ENCODE measurements around the gene C15orf61.

C15orf61 gene

GRCh38 chr15:67521029-67521782 is at the start of gene C15orf61:
TSS of gene C15orf61 (plus strand) at chr15:67521131. CDS start at chr15:67521249, 118 bp downstream.
- DNase-seq (ENCODE audit: low read depth), result peak; percentile 79

- peak; percentile 80 for DNase-seq (ENCODE audit: low read depth)
These were observed 48.0 kb upstream of the C15orf61 start for GRCh38 chr15:67472957-67473356.

- no peak for DNase-seq (ENCODE audit: low read depth)
These were observed 46.4 kb upstream of the C15orf61 start for GRCh38 chr15:67474405-67475110.

DNA sequence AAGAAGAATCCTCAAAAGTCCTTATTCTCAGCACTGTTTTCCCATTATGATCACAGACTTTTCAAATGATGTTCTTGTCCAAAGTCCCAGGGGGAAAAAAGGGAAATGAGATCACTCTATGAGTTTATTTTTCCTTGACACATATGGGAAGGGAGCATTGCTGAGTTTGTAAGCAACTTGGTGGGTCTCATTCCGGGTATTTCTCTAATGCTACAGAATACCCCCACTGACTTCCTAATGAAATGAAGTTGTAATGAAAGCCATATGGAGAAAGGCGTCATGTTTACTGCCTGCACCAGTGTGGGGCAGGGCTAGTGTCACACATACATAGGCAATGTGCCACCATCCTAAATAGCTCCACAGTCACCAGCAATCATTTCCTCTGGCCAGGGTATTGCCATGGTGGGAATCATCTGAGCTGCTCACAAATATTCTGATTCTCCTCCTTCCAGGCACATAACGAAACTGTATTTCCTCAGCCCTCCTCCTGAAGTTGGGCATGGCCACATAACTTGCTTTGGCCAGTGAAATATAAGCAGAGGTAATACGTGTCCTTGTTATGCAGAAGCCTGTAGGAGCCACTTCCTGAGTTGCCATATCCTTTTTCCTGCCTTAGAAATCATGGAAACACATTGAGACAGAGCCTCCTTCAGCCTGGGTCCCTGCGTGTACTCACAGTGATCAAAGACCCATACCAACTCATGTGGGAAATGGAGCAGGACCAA is 41.0 kb upstream of the C15orf61 start:
- DNase-seq (ENCODE audit: low read depth), result peak; percentile 77

GRCh38 chr15:67480741-67481140 is 40.2 kb upstream of the C15orf61 start:
- DNase-seq (ENCODE audit: low read depth), result peak; percentile 62

- DNase-seq (ENCODE audit: low read depth), result no peak
These were observed 39.3 kb upstream of the C15orf61 start for GRCh38 chr15:67481680-67482079.

DNA sequence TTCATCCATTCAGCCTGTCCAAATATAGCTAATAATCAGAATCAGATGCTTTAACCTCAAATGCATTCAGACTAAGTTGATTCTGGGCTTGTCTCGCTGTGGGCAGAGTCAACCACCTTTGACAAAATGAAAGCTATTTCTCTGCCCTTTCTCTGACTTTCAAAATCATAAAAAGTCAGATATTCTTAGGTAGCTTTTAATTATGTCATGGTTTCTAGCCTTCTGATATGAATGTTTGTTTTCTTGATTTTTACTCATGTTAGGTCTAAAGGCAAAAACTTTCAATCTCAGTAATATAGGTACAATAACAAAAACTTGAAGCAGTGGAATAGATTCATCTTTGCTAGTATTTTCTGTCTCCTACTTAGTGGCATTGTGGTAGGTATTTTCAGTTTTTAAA is 25.3 kb upstream of the C15orf61 start:
- no peak for DNase-seq (ENCODE audit: low read depth)

- peak; percentile 53 for DNase-seq (ENCODE audit: low read depth)
These were observed 19.6 kb upstream of the C15orf61 start for GRCh38 chr15:67501177-67501835.

DNA sequence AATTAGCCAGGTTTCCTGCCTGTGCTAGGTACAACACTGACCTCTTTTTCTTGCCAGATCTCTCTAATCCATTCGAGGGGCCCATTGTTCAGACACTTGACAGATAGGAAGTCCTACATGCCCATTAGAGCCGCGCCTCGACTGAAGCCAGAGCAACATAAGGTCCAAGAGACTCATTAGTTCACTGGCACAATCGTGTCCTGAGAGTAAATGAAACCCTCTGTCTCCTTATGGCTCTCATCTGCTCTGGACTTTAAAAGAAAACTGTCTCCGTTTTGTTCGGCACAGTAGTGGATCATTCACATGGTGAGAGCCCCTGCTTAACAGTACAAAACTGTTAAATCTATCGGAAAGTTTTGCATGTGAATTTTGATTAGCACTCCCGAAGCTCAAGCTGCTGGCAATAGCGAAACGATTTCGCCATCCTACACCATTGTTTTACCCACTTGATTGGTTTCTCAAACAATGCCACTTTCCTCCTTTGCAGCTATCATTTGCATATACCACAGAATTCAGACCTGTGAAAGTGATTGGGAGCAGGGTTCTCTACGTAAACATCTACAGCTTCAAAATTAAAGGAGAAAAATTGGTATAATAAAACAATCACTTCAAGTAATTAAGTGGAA is 19.0 kb upstream of the C15orf61 start:
- no peak for DNase-seq (ENCODE audit: low read depth)

DNA sequence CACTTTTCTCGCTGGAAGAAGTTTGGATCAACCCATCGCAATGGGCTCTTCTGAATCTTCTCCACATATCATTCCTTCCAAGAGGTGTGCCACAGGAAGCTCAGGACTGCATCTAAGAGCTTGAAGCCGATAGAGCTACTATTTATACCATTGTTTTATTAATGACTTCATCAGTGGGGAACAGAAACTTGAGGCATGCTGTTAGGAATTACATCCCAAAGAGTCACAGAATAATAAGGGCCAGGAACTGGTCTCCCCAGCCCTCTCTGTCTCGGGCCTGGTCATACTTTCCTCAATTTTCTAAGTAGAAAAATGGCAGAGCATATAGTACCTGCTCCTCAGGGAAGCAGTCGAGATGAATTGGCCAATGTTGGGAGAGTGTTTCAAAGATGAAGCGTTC is 16.9 kb upstream of the C15orf61 start:
- DNase-seq (ENCODE audit: low read depth), result peak; percentile 72

DNA sequence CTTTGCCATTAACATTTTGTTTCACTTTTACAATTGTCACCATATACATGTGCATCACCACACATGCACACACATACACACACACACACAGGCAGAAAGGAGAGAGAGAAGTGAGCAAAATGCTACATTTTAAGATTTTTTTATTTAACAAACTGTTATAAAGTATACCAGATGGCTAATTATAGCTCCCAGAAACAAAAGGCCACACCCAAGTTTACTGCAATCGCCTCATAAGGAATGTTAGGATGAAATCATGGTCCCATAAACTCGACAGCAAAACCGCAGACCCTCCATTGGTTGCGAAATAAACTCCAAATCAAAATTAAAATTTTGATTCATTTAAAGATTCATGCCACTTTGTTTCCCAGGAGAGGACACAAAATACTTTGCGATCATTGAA is 16.1 kb upstream of the C15orf61 start:
- peak; percentile 80 for DNase-seq (ENCODE audit: low read depth)

GRCh38 chr15:67505675-67506572 is 15.0 kb upstream of the C15orf61 start:
- no peak for DNase-seq (ENCODE audit: low read depth)

- peak; percentile 46 for DNase-seq (ENCODE audit: low read depth)
These were observed 13.9 kb upstream of the C15orf61 start for GRCh38 chr15:67506775-67507747.

DNA sequence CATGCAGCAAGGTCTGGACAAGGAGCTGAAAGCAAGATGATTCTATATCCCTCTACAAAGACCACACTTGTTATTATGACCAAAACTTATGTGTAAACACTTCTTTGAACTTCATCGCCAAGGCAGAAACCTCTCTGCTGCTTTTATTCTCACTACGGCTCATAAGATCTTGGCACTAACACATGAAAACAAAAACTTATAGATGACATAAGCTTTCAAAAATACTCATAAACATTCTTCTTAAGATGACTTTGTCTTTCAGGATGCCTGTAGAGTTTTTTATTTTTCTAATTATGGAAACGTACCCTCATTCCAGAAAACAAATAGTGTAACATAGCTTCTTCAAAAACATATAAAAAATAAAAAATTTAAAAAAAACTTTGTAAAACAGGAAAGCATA is 12.5 kb upstream of the C15orf61 start:
- DNase-seq (ENCODE audit: low read depth), result peak; percentile 67

DNA sequence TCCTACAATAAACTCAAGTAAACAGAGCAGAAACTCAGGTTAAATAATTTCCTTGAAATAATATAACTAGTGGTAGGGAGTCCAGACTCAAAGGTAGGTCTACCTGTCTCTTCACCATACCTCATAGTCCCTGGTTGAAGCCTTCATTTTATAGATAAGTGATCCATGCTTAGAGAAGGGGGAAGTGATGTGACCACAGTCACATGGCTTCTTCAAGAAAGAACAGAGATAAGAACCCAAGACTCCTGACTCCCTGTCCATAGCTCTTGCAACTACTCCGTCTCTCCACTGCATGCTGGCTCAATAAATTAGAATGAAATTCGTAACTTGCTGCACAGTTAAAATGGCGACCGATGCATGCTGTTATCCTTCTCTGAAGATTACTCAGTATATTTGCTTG is 11.0 kb upstream of the C15orf61 start:
- DNase-seq (ENCODE audit: low read depth), result no peak

GRCh38 chr15:67510597-67511190 is 10.2 kb upstream of the C15orf61 start:
- peak; percentile 88 for DNase-seq (ENCODE audit: low read depth)

- DNase-seq (ENCODE audit: low read depth), result peak; percentile 55
These were observed 9.3 kb upstream of the C15orf61 start for GRCh38 chr15:67511606-67512005.

- peak; percentile 29 for DNase-seq (ENCODE audit: low read depth)
These were observed 8.8 kb upstream of the C15orf61 start for GRCh38 chr15:67512140-67512539.
